ENCODE data around the gene SAMD4B.

DNA sequence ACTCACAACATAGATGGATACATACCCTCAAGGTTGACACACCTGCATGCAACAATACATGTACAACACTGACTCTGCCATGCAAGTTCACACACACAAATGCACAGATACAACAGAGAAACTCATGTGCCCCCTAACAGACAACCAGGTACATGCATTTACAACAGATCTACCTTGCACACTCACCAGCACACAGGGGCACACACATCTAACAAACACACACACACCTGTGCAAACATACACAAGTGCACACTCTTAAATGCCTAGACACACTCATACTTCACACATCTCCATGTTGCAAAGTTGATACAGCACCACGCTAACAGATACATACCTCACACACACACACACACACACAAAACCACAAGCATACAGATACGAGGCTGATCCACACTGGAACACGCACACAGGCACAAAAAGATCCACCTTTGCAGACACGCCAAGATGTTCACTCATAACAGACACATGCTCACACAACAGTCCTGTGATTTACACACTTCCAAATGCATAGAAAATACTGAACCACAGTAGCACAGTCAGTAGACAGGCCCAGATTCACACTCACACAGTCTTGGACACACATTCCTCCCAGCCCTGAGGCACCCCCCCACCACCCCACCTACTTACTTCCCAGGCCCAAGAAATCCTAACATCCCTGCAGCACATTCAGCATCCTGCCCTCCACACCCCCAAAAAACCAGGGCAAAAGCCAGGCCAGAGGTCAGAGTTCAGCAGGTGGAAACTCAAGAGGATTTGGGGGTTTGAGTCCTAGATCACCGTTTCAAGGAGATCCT is 22.9 kb upstream of the SAMD4B start:
- TF ChIP-seq ZNF317 (CRISPR knock-in tag; IDR thresholded peaks at IDR 0.05; ENCODE audit: borderline replicate concordance, low read depth) = no peak
- TF ChIP-seq, protein P1, sequence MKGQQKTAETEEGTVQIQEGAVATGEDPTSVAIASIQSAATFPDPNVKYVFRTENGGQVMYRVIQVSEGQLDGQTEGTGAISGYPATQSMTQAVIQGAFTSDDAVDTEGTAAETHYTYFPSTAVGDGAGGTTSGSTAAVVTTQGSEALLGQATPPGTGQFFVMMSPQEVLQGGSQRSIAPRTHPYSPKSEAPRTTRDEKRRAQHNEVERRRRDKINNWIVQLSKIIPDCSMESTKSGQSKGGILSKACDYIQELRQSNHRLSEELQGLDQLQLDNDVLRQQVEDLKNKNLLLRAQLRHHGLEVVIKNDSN (CRISPR knock-in tag; IDR thresholded peaks at IDR 0.05) = no peak

Measured in WTC11 (cell line).